HTR-8/SVneo (cell line): ENCODE data around the gene ACTL6B.
"Not testable (repeated sequence)": the region's sequence is repeated elsewhere in the genome, so short reads cannot be mapped to it uniquely, and the experiment has no call there.

Source experiments
- DNase-seq: peaks from one replicate; pipeline ENCODE4 v3.0.0; 2011; ENCODE audit warnings: low spot score, mixed read lengths; ENCODE audit not compliant: insufficient read length
- FAIRE-seq: peaks from 2 replicates; lab custom pipeline; 2011; peaks lifted over from hg19 to GRCh38; lab: Jason Lieb, UNC

ACTL6B gene

DNA sequence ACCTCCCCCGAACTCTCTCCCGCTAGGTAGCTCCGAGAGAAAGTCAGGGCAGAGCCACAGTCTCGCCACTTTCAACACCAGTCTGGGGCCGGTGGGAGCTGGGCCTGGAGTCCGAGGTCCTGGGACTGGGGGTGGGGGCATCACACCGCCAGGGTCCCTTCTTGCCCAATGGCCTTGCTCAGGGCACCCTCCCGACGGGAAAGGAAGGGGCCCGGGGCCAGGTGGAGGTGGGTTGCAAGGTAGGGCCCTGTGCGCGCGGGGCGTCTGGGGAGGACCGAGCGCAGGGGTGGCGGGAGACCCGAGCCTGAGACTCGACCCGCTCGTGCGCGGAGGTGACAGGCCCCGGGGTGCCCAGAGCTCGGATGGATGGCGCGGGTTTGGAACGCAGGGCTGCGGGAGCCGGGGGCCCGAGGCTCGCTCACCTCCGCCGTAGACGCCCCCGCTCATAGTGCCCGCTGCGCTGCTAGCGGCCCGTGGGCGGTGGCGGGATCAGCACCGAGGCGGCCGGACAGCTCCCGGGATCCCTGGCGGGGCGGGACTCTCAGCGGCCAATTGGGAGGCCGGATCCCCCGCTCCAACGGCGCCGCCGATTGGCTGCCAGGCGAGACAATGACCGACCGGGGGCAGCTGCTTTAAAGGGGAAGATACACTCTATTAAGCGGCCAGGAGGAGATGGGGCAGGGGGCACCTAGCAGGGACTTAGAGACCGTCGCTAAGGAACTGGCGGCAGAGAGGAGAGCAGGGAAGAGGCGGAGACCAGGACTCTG is at the start of gene ACTL6B:
TSS of gene ACTL6B (minus strand) at position 541 of the 767 bp plus-strand sequence. CDS start at position 447, 94 bp downstream.
- FAIRE-seq (no peak), DNase-seq (no peak)

DNA sequence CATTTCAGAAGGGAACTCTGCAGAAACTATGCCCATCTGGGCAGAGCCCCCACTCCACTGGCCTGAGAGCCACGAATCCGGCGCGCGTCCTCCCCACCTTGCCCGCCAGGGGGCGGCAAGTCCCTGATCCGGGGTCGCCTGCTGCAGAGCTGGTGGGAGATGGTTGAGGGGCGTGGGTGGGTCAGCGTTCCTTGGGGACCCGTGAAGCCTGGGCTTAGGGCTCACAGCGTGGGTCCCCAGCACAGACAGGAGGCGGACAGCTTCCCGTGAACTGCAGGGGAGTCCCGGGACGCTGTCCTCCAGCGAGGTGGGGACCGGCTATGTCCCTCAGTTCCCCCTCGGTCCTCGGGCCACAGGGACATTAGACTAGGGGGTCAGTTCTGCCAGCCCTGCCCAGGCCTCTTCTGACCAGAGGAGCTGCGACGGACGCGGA is 49.1 kb upstream of the ACTL6B start:
- FAIRE-seq (no peak), DNase-seq (peak; percentile 82)

DNA sequence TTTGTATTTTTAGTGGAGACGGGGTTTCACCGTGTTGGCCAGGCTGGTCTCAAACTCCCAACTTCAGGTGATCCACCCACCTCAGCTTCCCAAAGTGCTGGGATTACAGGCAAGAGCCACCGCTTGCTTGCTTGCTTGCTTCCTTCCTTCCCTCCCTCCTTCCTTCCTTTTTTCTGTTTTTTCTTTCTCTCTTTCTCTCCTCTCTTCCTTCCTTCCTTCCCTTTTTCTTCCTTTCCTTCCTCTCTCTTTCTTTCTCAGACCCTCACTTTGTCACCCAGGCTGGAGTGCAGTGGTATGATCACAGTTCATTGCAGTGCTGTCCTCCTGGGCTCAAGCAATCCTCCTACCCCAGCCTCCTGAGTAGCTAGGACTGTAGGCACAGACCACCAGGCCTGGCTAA is 44.8 kb upstream of the ACTL6B start:
- DNase-seq, FAIRE-seq: not testable (repeated sequence)

DNA sequence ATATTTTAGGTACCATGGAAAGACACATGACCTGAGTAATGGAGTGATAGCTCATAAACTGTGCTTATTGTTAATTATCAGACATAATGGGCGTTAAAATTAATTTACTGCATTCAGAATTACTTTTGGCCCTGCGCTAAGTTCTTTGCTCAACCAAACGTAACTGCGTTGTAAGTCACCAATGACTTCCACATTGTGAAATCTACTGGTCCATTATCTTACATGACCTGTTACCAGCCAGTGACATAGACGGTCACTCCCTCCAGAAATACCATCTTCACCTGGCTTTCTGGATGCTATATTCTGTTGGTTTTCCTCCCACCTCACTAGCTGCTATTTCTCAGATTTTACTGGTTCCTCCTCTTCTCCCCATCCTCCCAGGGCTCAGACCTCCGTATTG is 42.8 kb upstream of the ACTL6B start:
- no peak for DNase-seq
- FAIRE-seq: no peak

DNA sequence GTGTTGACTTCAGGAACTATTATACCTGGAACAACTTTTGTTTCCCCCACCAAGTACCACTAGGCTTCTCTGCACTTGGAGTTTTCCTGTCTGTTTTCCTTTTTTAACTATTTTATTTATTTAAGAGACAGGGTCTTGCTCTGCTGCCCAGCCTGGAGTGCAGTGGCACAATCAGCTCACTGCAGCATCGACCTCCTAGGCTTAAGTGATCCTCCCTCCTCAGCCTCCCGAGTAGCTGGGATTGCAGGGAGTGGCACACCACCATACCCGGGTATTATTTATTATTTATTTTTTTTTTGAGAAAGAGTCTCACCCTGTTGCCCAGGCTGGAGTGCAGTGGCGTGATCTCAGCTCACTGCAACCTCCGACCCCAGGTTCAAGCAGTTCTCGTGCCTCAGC is 39.9 kb upstream of the ACTL6B start:
- FAIRE-seq (no peak), DNase-seq (no peak)

- peak; percentile 60 for DNase-seq
- FAIRE-seq: no peak
Measured at GRCh38 chr7:100694098-100694745, 38.0 kb upstream of the ACTL6B start, which contains the start of gene GIGYF1. GIGYF1 (minus strand) TSS chr7:100694250; CDS start chr7:100688238, 6,012 bp downstream.

DNA sequence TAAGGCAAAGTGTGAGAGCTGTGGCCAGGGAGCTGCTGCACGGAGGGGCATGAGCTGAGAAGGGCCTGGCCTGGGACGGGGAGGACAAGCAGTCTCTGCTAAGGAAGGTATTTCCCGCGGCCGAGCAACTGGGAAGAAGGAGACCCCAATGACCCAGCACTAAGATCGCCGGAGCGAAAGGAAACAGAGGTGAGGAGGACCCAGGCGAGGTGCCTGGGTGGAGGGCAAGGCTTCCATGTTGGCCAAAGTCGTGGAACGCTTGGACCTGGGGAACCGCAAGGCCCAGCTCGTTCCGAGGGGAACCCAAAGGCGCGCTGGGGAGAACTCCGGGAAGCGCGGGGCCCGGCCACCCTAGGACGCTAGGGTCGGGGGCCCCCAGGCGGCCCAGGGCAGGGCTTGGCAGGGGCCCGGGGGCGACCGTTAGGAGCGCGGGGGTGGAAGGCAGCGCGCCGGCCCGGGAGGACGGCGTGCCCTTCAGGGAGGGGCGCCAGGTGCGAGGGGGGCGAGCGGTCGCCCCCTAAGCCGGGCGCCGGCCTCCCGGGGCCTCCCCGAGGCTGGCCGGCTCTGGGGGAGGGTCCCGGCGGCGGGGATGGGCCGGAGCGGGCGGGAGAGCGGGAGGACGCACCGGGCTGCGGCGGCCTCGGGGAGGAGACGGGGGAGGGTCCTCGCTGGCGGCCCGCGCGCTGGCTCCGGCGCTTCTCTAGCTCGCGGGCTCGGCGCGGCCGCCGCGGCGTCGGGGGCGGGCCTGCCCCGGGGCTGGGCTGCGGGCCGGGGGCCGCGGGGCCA is 37.3 kb upstream of the ACTL6B start:
- DNase-seq (no peak), FAIRE-seq (no peak)

GRCh38 chr7:100692578-100692961 is 36.3 kb upstream of the ACTL6B start:
- DNase-seq (no peak), FAIRE-seq (no peak)

GRCh38 chr7:100691676-100692577 is 35.7 kb upstream of the ACTL6B start:
- peak; percentile 56 for DNase-seq
- no peak for FAIRE-seq

GRCh38 chr7:100689230-100690135 is 33.2 kb upstream of the ACTL6B start:
- DNase-seq: no peak
- no peak for FAIRE-seq

GRCh38 chr7:100688326-100688860 is 32.1 kb upstream of the ACTL6B start:
- DNase-seq (no peak), FAIRE-seq (no peak)

DNA sequence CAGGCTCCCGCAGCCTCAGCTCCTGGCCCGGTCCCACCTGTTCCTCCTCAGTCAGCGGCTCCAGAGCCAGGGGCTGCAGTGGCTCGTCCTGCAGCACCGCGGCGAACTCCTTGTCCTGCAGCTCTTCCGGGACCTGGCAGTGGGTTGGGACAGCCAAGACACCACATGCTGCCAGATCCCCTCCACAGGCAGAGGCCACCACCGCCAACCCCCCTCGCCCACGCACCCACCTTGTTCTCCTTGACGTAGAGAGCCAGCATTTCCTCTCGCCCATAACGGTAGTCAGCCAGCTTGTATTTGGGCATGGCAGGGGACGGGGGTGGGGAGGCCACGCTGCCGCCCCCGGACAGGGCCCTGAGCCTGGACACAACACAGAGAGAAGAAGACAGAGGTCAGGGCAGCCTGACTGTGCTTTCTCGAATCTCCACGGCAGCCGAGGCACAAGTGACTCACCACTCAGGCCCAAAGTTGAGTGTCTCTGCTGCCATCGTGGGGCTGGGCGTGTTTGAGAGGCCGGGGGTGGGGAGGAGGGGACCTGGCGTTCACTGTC is 31.6 kb upstream of the ACTL6B start:
- DNase-seq: no peak
- no peak for FAIRE-seq

- no peak for FAIRE-seq
Measured at GRCh38 chr7:100687261-100687660, 31.0 kb upstream of the ACTL6B start.

DNA sequence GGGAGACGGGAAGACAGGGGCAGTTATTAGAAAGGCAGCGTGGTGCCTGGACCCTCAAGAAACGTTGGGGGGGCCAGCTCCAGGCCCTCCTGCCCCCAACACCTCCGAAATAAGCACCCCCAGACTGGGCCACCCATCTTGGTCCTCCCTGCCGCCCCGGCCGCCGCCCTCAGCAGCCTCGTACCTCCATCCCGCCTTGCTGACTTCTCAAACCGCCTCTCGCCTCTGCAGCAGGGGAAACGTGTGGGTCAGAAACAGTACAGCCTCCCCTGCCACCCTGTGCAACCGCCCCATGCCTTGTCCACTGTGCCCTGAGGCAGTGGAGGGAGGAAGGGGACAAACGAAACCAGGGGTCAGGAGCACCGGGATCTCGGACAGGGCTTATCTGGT is 30.6 kb upstream of the ACTL6B start:
- FAIRE-seq (no peak), DNase-seq (no peak)

More at GRCh38 chr7:100687261-100687660, 31.0 kb upstream of the ACTL6B start:
- no peak for DNase-seq

- no peak for FAIRE-seq
- DNase-seq: no peak
Measured at GRCh38 chr7:100686201-100686821, 30.1 kb upstream of the ACTL6B start.

- no peak for DNase-seq
- FAIRE-seq: no peak
Measured at GRCh38 chr7:100685631-100686145, 29.4 kb upstream of the ACTL6B start.

DNA sequence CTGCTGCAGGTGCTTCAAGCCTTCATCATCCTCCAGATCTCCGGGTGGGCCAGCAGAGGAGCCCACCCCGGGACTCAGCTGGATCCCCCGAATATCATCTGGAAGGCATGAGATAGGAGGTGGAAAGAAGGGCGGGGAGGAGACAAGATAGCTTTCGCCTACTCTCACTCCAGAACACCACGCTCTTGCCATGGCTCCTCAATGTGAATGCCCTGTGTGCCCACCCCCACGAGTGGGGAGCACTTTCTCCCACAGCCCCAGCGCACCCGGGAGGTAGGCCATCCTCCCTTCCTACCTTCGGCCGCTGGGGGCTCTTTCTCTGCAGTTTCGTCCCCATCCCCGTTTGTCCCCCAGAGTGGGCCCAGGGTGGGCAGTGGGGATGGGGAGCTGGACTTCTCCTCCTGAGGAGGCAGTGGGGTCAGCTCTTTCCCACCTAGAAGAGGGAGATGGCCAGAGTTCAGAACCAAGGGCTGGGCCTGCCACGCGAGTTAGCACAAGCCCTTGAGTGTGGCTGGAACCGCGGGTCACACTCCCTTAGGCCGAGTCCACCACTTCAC is 28.9 kb upstream of the ACTL6B start:
- FAIRE-seq (no peak), DNase-seq (no peak)
